Measurements from ENCODE around the gene PRICKLE3. TPM values are rescaled to one million over a fixed set of nuclear protein-coding genes. Genes with fewer than 3 reads are reported as not detected.

Gene PRICKLE3
- total RNA-seq, 2 donors from 2014 or later = 10.7 to 12.0 TPM

DNA sequence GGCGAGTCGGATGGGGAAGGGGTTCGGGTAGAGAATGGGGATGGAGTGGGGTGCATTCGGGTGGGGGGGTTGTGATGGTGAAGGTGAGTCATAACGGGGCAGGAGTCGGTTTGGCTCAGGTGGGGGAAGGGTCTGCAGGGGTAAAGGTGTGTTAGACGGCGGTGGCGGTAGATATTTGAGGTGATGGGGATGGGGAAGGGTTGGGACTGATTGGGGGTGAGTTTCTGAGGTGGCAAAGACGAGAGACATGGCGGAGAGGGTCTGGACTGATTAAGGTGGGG lies 13.1 kb upstream of the PRICKLE3 start:
- Mint-ChIP-seq H3K4me3 (no peak overlapping the region), H3K27ac (no peak overlapping the region), H3K9me3 (peaks cover 58% of the 10 kb centered on the region), H3K36me3 (ENCODE audit: low read depth) (no peaks in the 10 kb centered on the region), H3K4me1 (peaks cover 7% of the 10 kb centered on the region), H3K27me3 (ENCODE audit: insufficient read depth) (peaks cover 17% of the 10 kb centered on the region)
- H3K9ac ChIP-seq (ENCODE audit: extremely low read depth, low read length, poor library complexity, severe bottlenecking) = no peak overlapping the region
- no peak overlapping the region for H3K4me3 ChIP-seq (ENCODE audit: low read length)
- H3K36me3 ChIP-seq (ENCODE audit: control insufficient read depth, insufficient read depth, low read length) = no peaks in the 10 kb centered on the region
- H3K4me1 ChIP-seq (ENCODE audit: control insufficient read depth, insufficient read depth, low read length) = no peaks in the 10 kb centered on the region
- no peak for DNase-seq
- no peak overlapping the region for H3K27ac ChIP-seq (ENCODE audit: low read depth, low read length)
- TF ChIP-seq, protein P1, sequence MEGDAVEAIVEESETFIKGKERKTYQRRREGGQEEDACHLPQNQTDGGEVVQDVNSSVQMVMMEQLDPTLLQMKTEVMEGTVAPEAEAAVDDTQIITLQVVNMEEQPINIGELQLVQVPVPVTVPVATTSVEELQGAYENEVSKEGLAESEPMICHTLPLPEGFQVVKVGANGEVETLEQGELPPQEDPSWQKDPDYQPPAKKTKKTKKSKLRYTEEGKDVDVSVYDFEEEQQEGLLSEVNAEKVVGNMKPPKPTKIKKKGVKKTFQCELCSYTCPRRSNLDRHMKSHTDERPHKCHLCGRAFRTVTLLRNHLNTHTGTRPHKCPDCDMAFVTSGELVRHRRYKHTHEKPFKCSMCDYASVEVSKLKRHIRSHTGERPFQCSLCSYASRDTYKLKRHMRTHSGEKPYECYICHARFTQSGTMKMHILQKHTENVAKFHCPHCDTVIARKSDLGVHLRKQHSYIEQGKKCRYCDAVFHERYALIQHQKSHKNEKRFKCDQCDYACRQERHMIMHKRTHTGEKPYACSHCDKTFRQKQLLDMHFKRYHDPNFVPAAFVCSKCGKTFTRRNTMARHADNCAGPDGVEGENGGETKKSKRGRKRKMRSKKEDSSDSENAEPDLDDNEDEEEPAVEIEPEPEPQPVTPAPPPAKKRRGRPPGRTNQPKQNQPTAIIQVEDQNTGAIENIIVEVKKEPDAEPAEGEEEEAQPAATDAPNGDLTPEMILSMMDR (conservative IDR thresholded peaks at IDR 0.05) = no peak
- H3K27me3 ChIP-seq (ENCODE audit: control insufficient read depth, insufficient read depth, low read length, poor library complexity, severe bottlenecking) = peaks cover 22% of the 10 kb centered on the region
- WGBS, 2 experiments (ENCODE audit: insufficient coverage in 1 of 2, insufficient read length in 1 of 2) = 17% methylated on average over 1 to 11 of the region's 11 CpGs
- no peaks in the 10 kb centered on the region for H3K9me3 ChIP-seq (ENCODE audit: control insufficient read depth, low read length)

GRCh38 chrX:49198540-49199314 lies 12.6 kb upstream of the PRICKLE3 start:
- no peaks in the 10 kb centered on the region for H3K36me3 Mint-ChIP-seq (ENCODE audit: low read depth)
- H3K4me1 Mint-ChIP-seq = peaks cover 7% of the 10 kb centered on the region
- H3K9me3 ChIP-seq (ENCODE audit: control insufficient read depth, low read length) = no peaks in the 10 kb centered on the region
- H3K9ac ChIP-seq (ENCODE audit: extremely low read depth, low read length, poor library complexity, severe bottlenecking) = no peak overlapping the region
- no peak overlapping the region for H3K4me3 ChIP-seq (ENCODE audit: low read length)
- TF ChIP-seq, protein P1 (conservative IDR thresholded peaks at IDR 0.05) = no peak
- no peak for DNase-seq
- H3K27me3 Mint-ChIP-seq (ENCODE audit: insufficient read depth) = peaks cover 17% of the 10 kb centered on the region
- H3K4me3 Mint-ChIP-seq = no peak overlapping the region
- no peaks in the 10 kb centered on the region for H3K4me1 ChIP-seq (ENCODE audit: control insufficient read depth, insufficient read depth, low read length)
- 25 to 80% methylated on average over 1 to 11 of the region's 12 CpGs for WGBS, 2 experiments (ENCODE audit: insufficient coverage in 1 of 2, insufficient read length in 1 of 2)
- H3K27ac ChIP-seq (ENCODE audit: low read depth, low read length) = no peak overlapping the region
- H3K36me3 ChIP-seq (ENCODE audit: control insufficient read depth, insufficient read depth, low read length) = no peaks in the 10 kb centered on the region
- H3K9me3 Mint-ChIP-seq = peaks cover 58% of the 10 kb centered on the region
- H3K27me3 ChIP-seq (ENCODE audit: control insufficient read depth, insufficient read depth, low read length, poor library complexity, severe bottlenecking) = peaks cover 22% of the 10 kb centered on the region
- no peak overlapping the region for H3K27ac Mint-ChIP-seq

DNA sequence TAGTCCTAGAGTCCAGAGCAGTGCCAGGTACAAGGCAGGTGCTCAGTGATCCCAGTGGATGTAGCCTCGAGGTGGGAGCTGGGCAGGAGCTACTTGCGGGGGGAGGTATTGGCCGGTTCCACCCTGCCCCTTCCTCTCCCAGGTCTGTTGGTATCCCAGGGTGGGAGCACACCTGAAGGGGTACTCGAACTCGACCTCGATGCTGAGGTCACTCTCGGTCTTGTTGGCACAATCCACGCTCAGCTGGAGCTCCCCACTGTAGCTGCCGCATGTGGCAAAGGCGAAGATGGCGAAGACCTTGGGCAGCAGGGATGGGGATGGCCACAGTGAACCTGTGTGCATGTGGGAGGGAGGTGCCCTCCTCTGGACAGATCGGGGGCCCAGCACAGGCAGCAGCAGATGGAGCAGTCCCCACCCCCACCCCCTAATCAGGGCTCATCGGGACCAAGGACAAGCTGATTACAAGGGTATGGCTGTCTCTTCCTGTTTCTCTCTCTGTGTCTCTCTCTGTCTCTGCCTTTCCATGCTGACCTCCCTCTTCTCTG lies 11.4 kb upstream of the PRICKLE3 start:
- Histone ChIP-seq H3K4me1 (ENCODE audit: control insufficient read depth, insufficient read depth, low read length) (no peaks in the 10 kb centered on the region), H3K36me3 (ENCODE audit: control insufficient read depth, insufficient read depth, low read length) (no peaks in the 10 kb centered on the region), H3K4me3 (ENCODE audit: low read length) (no peak overlapping the region), H3K9me3 (ENCODE audit: control insufficient read depth, low read length) (no peaks in the 10 kb centered on the region), H3K27ac (ENCODE audit: low read depth, low read length) (no peak overlapping the region), H3K27me3 (ENCODE audit: control insufficient read depth, insufficient read depth, low read length, poor library complexity, severe bottlenecking) (peaks cover 22% of the 10 kb centered on the region), H3K9ac (ENCODE audit: extremely low read depth, low read length, poor library complexity, severe bottlenecking) (no peak overlapping the region)
- Mint-ChIP-seq H3K36me3 (ENCODE audit: low read depth) (no peaks in the 10 kb centered on the region), H3K27me3 (ENCODE audit: insufficient read depth) (peaks cover 17% of the 10 kb centered on the region), H3K4me3 (no peak overlapping the region), H3K9me3 (peaks cover 60% of the 10 kb centered on the region), H3K4me1 (peaks cover 7% of the 10 kb centered on the region), H3K27ac (no peak overlapping the region)
- DNase-seq = no peak
- TF ChIP-seq, protein P1 (conservative IDR thresholded peaks at IDR 0.05) = no peak
- 81 to 83% methylated on average over 5 to 11 of the region's 13 CpGs for WGBS, 2 experiments (ENCODE audit: insufficient coverage in 1 of 2, insufficient read length in 1 of 2)
